Effector memory CD8-positive, alpha-beta T cell (primary cell): ENCODE data around the gene YTHDF1.

Source experiments
- ATAC-seq: fragments of 150-1000 bp; cut with Tn5 transposase; replicated peaks from 2 replicates; pipeline ENCODE4 v1.10.0; 2021; ENCODE audit warnings: mild to moderate bottlenecking, moderate library complexity
- DNase-seq, 3 experiments: peaks; one replicate each; pipeline ENCODE4 v3.0.0; 2021
- H3K27ac Mint-ChIP-seq, 2 donors: one replicate each; pipeline ENCODE4 v1.8.0; 2022; ENCODE audit warnings: mild to moderate bottlenecking in 2 of 2, mixed read lengths in 2 of 2, moderate library complexity in 2 of 2
- H3K27me3 Mint-ChIP-seq, 2 donors: one replicate each; pipeline ENCODE4 v1.8.0; 2022; ENCODE audit warnings: mixed read lengths in 2 of 2
- H3K36me3 Mint-ChIP-seq: one replicate; pipeline ENCODE4 v1.8.0; 2022; ENCODE audit warnings: mild to moderate bottlenecking, moderate library complexity, mixed read lengths; ENCODE audit not compliant: insufficient read depth
- H3K4me1 Mint-ChIP-seq, 2 donors: one replicate each; pipeline ENCODE4 v1.8.0; 2022; ENCODE audit warnings: low read depth in 2 of 2, mixed read lengths in 2 of 2
- H3K4me3 Mint-ChIP-seq, 2 donors: one replicate each; pipeline ENCODE4 v1.8.0; 2022; ENCODE audit warnings: mild to moderate bottlenecking in 2 of 2, mixed read lengths in 2 of 2, moderate library complexity in 2 of 2
- H3K9me3 Mint-ChIP-seq, 2 donors: one replicate each; pipeline ENCODE4 v1.8.0; 2022; ENCODE audit warnings: mixed read lengths in 2 of 2

Gene YTHDF1

DNA sequence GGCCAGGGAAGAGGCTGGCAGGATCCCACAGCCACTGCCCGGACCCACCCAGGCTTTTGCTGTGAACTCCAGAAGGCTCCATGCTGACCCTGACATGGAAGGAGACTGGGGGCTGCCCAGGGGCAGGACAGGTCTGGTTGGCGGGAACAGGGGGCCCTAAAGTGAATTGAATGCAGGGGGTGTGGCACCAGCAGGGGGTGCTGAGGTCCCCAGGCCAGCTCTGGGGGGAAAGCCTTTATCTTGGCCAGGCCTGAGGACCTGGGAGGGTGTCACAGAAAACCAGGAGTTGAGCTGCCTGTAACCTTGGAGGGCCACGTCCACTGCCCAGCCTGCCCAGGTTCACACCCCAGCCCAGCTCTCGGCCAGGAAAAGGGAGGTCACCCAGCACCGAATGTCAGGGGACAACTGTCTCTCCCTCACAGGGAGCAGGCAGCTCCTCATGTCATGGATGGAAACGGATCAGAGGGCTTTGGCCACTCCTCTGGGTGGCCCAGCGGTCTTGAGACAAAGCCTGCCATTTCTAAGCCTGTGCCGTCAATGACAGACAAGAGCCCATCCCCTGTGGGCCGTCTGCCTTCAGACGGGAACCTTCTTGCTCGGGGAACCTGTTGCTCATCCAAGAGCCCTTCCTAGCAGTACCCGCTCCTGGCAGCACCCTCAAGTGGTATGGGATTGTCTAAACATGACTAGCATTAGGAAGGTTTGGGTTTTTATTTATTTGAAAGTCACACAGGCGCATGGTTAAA is 2.9 kb upstream of the YTHDF1 start:
- Mint-ChIP-seq H3K36me3 (peaks cover 9% of the 10 kb centered on the region), H3K27ac (no peak overlapping the region), H3K4me3 (no peak overlapping the region), H3K27me3 (peaks cover 8 to 24% of the 10 kb centered on the region in 2 donors), H3K9me3 (no peaks in the 10 kb centered on the region), H3K4me1 (peaks cover 20 to 23% of the 10 kb centered on the region in 2 donors)
- no peak for DNase-seq
- ATAC-seq, result no peak

GRCh38 chr20:63217706-63218105 is 1.8 kb upstream of the YTHDF1 start:
- Mint-ChIP-seq H3K36me3 (peaks cover 19% of the 10 kb centered on the region), H3K27me3 (peaks cover 8 to 24% of the 10 kb centered on the region in 2 donors), H3K27ac (no peak overlapping the region), H3K9me3 (no peaks in the 10 kb centered on the region), H3K4me1 (peaks cover 26 to 29% of the 10 kb centered on the region in 2 donors), H3K4me3 (no peak overlapping the region)
- DNase-seq (no peak), ATAC-seq (no peak)

DNA sequence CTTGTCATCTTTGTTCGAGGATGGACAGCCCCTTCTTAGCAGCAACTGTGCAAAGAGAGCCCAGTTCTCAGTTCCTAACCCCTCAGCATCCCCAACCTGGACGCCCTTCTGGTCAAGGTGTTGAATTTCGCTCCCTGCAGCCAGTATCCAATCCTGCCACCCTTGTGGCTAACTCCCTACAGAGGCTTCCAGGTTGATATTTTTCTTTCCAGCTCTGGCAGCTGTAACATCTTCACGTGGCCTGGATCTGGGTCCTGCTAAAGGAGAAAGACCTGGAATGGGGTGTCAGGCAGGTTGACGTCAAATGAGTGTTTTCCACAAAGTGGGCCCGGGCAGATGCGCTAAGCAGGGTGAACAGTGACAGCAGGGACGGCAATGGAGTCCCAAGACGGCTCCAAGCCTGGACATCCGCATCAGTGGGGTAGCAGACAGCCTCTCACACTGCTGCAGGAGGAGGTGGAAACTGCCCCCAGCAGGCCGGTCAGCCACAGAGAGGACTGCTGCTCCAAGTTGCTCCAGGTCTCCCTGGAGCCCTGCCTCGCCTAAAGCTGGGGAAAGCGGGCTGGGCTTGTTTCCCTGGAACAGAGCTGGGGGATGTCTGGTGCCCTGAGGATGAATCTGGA is 1.0 kb upstream of the YTHDF1 start:
- peaks cover 31 to 37% of the 10 kb centered on the region in 2 donors for H3K4me1 Mint-ChIP-seq
- no peak for ATAC-seq
- H3K9me3 Mint-ChIP-seq, result no peaks in the 10 kb centered on the region
- H3K4me3 Mint-ChIP-seq, result peak overlapping the region; percentile 91
- H3K27me3 Mint-ChIP-seq, result peaks cover 8 to 17% of the 10 kb centered on the region in 2 donors
- H3K36me3 Mint-ChIP-seq, result peaks cover 26% of the 10 kb centered on the region
- peak overlapping the region; percentile 77 to 84 for H3K27ac Mint-ChIP-seq
- no peak for DNase-seq

- Mint-ChIP-seq H3K27me3 (peaks cover 2 to 9% of the 10 kb centered on the region in 2 donors), H3K9me3 (no peaks in the 10 kb centered on the region), H3K27ac (peak overlapping the region; percentile 79 to 85), H3K4me1 (peaks cover 39 to 48% of the 10 kb centered on the region in 2 donors), H3K4me3 (peak overlapping the region; percentile 91), H3K36me3 (peaks cover 39% of the 10 kb centered on the region)
- no peak for ATAC-seq
- no peak for DNase-seq
Observed at GRCh38 chr20:63215101-63216040, 560 bp downstream of the YTHDF1 start.

DNA sequence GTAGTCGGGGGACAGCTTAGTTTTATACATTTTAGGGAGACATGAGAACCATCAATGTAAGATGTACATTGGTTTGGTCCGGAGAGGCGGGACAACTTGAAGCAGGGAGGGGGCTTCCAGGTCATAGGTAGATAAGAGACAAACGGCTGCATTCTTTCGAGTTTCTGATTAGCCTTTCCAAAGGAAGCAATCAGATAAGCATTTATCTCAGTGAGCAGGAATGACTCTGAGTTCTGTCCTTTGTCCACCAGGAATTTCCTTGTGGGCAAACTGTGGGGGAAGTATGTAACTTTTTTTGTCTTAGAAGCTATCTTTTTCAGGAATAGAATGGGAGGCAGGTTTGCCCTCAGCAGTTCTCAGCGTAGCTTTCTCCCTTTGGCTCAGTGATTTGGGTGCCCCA is 1.4 kb downstream of the YTHDF1 start:
- Mint-ChIP-seq H3K4me3 (peak overlapping the region; percentile 91), H3K27ac (peak overlapping the region; percentile 74 to 85), H3K9me3 (no peaks in the 10 kb centered on the region), H3K36me3 (peaks cover 39% of the 10 kb centered on the region), H3K4me1 (peaks cover 44 to 51% of the 10 kb centered on the region in 2 donors), H3K27me3 (peaks cover 0 to under 1% of the 10 kb centered on the region in 2 donors)
- DNase-seq (no peak), ATAC-seq (no peak)

DNA sequence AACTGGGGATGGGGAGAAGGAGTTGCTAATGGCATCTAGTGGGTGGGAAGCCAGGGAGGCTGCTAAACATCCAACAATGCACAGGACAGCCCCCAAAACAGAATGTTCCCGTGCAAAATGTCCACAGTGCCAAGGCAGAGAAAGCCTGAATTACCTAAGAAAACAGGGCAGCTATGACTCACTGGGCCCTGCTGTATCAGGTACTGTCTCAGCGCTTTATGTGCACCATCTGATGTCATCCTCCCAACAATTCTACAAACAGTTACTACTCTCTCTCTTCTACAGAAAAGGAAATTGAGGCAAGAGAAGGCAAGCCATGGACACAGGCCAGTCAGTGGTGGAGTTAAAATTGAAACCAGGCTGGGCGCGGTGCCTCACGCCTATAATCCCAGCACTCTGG is 3.1 kb downstream of the YTHDF1 start:
- Mint-ChIP-seq H3K9me3 (no peaks in the 10 kb centered on the region), H3K36me3 (peaks cover 47% of the 10 kb centered on the region), H3K27ac (peak overlapping the region in 1 of 2 donors; percentile 85), H3K4me3 (no peak overlapping the region), H3K27me3 (no peaks in the 10 kb centered on the region), H3K4me1 (peaks cover 50 to 64% of the 10 kb centered on the region in 2 donors)
- no peak for DNase-seq
- ATAC-seq, result no peak

DNA sequence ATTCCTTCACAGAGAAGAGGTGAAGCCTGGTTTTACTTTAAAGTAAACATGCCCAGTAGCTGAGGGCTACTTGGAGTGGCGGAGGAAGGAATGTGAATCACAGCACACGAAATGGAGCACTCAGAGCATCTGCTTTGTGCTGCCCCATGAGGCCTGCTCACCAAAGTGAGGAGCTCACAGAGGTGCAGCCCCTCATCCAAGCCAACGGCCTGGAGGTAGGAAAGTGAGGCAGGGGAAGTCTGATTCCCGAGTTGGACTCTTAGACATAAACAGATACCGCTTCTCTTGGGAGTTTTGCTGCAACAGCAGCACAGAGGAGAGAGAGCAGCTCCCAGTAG is 3.6 kb downstream of the YTHDF1 start:
- no peak for ATAC-seq
- Mint-ChIP-seq H3K27ac (peak overlapping the region in 1 of 2 donors; percentile 77), H3K4me1 (peaks cover 51 to 68% of the 10 kb centered on the region in 2 donors), H3K36me3 (peaks cover 52% of the 10 kb centered on the region), H3K9me3 (no peaks in the 10 kb centered on the region), H3K4me3 (peak overlapping the region; percentile 33 to 53), H3K27me3 (no peaks in the 10 kb centered on the region)
- no peak for DNase-seq

- DNase-seq (no peak), ATAC-seq (no peak)
- Mint-ChIP-seq H3K9me3 (no peaks in the 10 kb centered on the region), H3K36me3 (peaks cover 67% of the 10 kb centered on the region), H3K4me3 (no peak overlapping the region), H3K27me3 (no peaks in the 10 kb centered on the region), H3K4me1 (peaks cover 53 to 72% of the 10 kb centered on the region in 2 donors), H3K27ac (peak overlapping the region; percentile 35 to 70)
Observed at GRCh38 chr20:63210011-63210605, 5.8 kb downstream of the YTHDF1 start.

GRCh38 chr20:63208346-63208909 is 7.5 kb downstream of the YTHDF1 start:
- ATAC-seq (no peak), DNase-seq (no peak)
- Mint-ChIP-seq H3K4me3 (no peak overlapping the region), H3K9me3 (no peaks in the 10 kb centered on the region), H3K27me3 (no peaks in the 10 kb centered on the region), H3K36me3 (peaks cover 71% of the 10 kb centered on the region), H3K4me1 (peaks cover 41 to 57% of the 10 kb centered on the region in 2 donors), H3K27ac (peak overlapping the region in 1 of 2 donors; percentile 74)

GRCh38 chr20:63206878-63207277 is 9.1 kb downstream of the YTHDF1 start:
- Mint-ChIP-seq H3K4me1 (peaks cover 34 to 50% of the 10 kb centered on the region in 2 donors), H3K27ac (peak overlapping the region in 1 of 2 donors; percentile 83), H3K36me3 (peaks cover 70% of the 10 kb centered on the region)

DNA sequence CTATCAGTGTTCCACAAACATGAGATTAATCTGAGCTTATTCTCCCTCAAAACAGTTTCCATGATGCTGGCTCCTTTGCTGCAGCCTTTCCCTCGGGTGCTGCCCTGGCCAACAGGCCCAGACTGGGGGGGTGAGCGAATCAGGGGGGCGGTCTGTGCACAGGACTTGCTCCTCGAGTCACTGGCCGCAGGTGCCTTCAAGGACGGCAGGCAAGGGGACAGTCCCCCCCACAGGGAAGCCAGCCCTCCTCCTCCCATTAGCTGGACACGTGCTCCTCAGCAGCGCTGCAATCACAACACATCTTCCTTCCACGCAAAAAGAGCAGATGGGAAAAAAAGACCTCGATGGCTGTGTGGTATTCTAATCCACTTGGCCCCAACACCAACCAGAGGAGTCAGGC is 10.0 kb downstream of the YTHDF1 start:
- ATAC-seq, result no peak
- H3K4me1 Mint-ChIP-seq, result peaks cover 32 to 47% of the 10 kb centered on the region in 2 donors

More at GRCh38 chr20:63206878-63207277, 9.1 kb downstream of the YTHDF1 start:
- ATAC-seq (no peak), DNase-seq (no peak)
- Mint-ChIP-seq H3K27me3 (no peaks in the 10 kb centered on the region), H3K4me3 (no peak overlapping the region), H3K9me3 (no peaks in the 10 kb centered on the region)

DNA sequence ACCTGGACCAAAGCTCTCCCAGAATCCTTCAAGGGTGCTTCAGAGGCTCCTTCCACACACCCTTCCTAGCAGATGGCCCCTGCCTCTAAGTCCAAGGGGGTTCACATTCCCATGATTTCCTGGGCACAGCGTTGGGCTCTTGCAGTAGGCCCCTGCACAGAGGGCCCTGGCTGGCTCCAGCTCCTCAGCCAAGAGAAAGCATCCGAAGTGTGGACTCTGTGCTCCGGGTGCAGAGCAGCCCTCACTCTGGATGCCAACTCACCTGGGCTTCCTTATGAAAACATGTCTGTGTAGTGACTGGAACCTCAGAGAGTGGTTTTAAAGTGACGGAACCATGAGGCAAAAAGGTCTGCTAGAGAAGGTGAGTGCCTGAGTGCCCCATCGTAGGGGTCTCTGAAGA is 11.6 kb downstream of the YTHDF1 start:
- Mint-ChIP-seq H3K27me3 (no peaks in the 10 kb centered on the region), H3K4me3 (no peak overlapping the region), H3K9me3 (no peaks in the 10 kb centered on the region), H3K4me1 (peaks cover 23 to 43% of the 10 kb centered on the region in 2 donors), H3K27ac (no peak overlapping the region), H3K36me3 (peaks cover 71% of the 10 kb centered on the region)
- no peak for DNase-seq
- ATAC-seq, result no peak

More for the DNA sequence above, 10.0 kb downstream of the YTHDF1 start:
- no peaks in the 10 kb centered on the region for H3K9me3 Mint-ChIP-seq
- H3K27ac Mint-ChIP-seq, result peak overlapping the region in 1 of 2 donors; percentile 83
- peaks cover 70% of the 10 kb centered on the region for H3K36me3 Mint-ChIP-seq
- no peak for DNase-seq
- H3K4me3 Mint-ChIP-seq, result no peak overlapping the region
- H3K27me3 Mint-ChIP-seq, result no peaks in the 10 kb centered on the region
